B cell (primary cell): ENCODE data around the gene GPBP1. TPM values are rescaled to one million over a fixed set of nuclear protein-coding genes. Genes with fewer than 3 reads are reported as not detected.

Experiments
- ATAC-seq: fragments of 200-7000 bp; cut with Tn5 transposase; one replicate; pipeline ENCODE4 v1.10.0; 2021; ENCODE audit warnings: low read depth, mild to moderate bottlenecking, moderate number of reproducible peaks, moderate library complexity
- CTCF ChIA-PET: fragments of 350-600 bp; sonication (Branson Sonifier 250); formaldehyde crosslinking; loops from one replicate; lab custom pipeline; 2021; ENCODE audit warnings: antibody characterized with exemption, inconsistent platforms; lab: Charles Lee
- POLR2A ChIA-PET: fragments of 350-600 bp; sonication (Branson Sonifier 250); formaldehyde crosslinking; loops from one replicate; lab custom pipeline; 2021; ENCODE audit warnings: antibody characterized with exemption; lab: Charles Lee
- DNase-seq: peaks from one replicate; pipeline ENCODE4 v3.0.0; 2013
- H2AFZ ChIP-seq: 2 replicates; pipeline ENCODE4 v1.6.1; 2012; ENCODE audit warnings: mild to moderate bottlenecking, low read depth, low read length; ENCODE audit not compliant: insufficient read depth, poor library complexity, severe bottlenecking
- H3K27ac ChIP-seq, 2 donors: 1 replicate in 1 of 2; 2 replicates in 1 of 2; pipeline ENCODE4 v1.5.1; 2012 to 2013; ENCODE audit warnings: low read length in 2 of 2, mild to moderate bottlenecking in 2 of 2, moderate library complexity in 1 of 2
- H3K27me3 ChIP-seq, 4 experiments: fragments of 200-600 bp in 1 of 4; sonication (generic) in 1 of 4; replicated peaks in 1 of 4; 1 replicate in 2 of 4; 2 replicates in 2 of 4; pipeline versions ENCODE4 v1.6.1 to v1.7.0; 2013 to 2016; ENCODE audit warnings: low read length in 3 of 4, mild to moderate bottlenecking in 2 of 4, mixed read lengths in 1 of 4, moderate library complexity in 1 of 4; ENCODE audit not compliant: insufficient read depth in 4 of 4, control insufficient read depth in 3 of 4; ENCODE audit errors: control extremely low read depth in 1 of 4
- H3K36me3 ChIP-seq, 2 experiments: replicated peaks in 1 of 2; 1 replicate in 1 of 2; 2 replicates in 1 of 2; pipeline versions ENCODE4 v1.6.1 to v1.7.1; 2013; ENCODE audit warnings: low read length in 1 of 2; ENCODE audit not compliant: insufficient read depth in 2 of 2, control insufficient read depth in 1 of 2; ENCODE audit errors: control extremely low read depth in 1 of 2, extremely low read depth in 1 of 2
- H3K4me1 ChIP-seq, 2 donors: fragments of 200-600 bp in 1 of 2; sonication (generic) in 1 of 2; 1 replicate in 1 of 2; 2 replicates in 1 of 2; pipeline versions ENCODE4 v1.5.1 to v1.6.1; 2013 to 2017; ENCODE audit warnings: low read length in 2 of 2; ENCODE audit not compliant: control insufficient read depth in 2 of 2, insufficient read depth in 2 of 2
- H3K4me2 ChIP-seq: replicated peaks from 2 replicates; pipeline ENCODE3; 2012; ENCODE audit warnings: mild to moderate bottlenecking, low read depth, low read length; ENCODE audit not compliant: poor library complexity, severe bottlenecking
- H3K4me3 ChIP-seq, 5 experiments: fragments of 200-600 bp in 1 of 5; sonication (generic) in 1 of 5; 1 replicate in 3 of 5; 2 replicates in 2 of 5; pipeline versions ENCODE4 v1.5.1 to v1.7.0; 2011 to 2016; ENCODE audit warnings: low read length in 4 of 5, mild to moderate bottlenecking in 4 of 5, low read depth in 2 of 5, control low read depth in 1 of 5, moderate library complexity in 1 of 5; ENCODE audit not compliant: insufficient read depth in 1 of 5; ENCODE audit errors: control extremely low read depth in 1 of 5, extremely low read depth in 1 of 5
- H3K79me2 ChIP-seq: fragments of 200-600 bp; sonication (generic); one replicate; pipeline ENCODE4 v1.6.0; 2016; ENCODE audit warnings: low read length; ENCODE audit not compliant: control insufficient read depth, insufficient read depth
- H3K9ac ChIP-seq: fragments of 200-600 bp; sonication (generic); 2 replicates; pipeline ENCODE4 v1.6.1; 2017; ENCODE audit warnings: mild to moderate bottlenecking, low read length, moderate library complexity
- H3K9me3 ChIP-seq, 3 donors: one replicate each; pipeline versions ENCODE4 v1.6.1 to v1.7.1; 2013; ENCODE audit warnings: low read length in 2 of 3; ENCODE audit not compliant: control insufficient read depth in 2 of 3, insufficient read depth in 1 of 3; ENCODE audit errors: control extremely low read depth in 1 of 3
- H4K20me1 ChIP-seq: 2 replicates; pipeline ENCODE4 v1.6.0; 2012; ENCODE audit warnings: mild to moderate bottlenecking, low read length; ENCODE audit not compliant: insufficient read depth, control insufficient read depth, poor library complexity, severe bottlenecking
- H3K27ac Mint-ChIP-seq: one replicate; pipeline ENCODE4 v1.8.0; 2021; ENCODE audit warnings: mixed read lengths
- H3K27me3 Mint-ChIP-seq: one replicate; pipeline ENCODE4 v1.8.0; 2021; ENCODE audit warnings: mixed read lengths
- H3K4me1 Mint-ChIP-seq: one replicate; pipeline ENCODE4 v1.8.0; 2021; ENCODE audit warnings: mixed read lengths
- H3K4me3 Mint-ChIP-seq: one replicate; pipeline ENCODE4 v1.8.0; 2021; ENCODE audit warnings: mixed read lengths
- H3K9me3 Mint-ChIP-seq: one replicate; pipeline ENCODE4 v1.8.0; 2022; ENCODE audit warnings: mixed read lengths; ENCODE audit not compliant: insufficient read depth
- EZH2 ChIP-seq: IDR thresholded peaks from 2 replicates; pipeline ENCODE4 v1.6.1; 2012; ENCODE audit warnings: borderline replicate concordance, low read depth, mild to moderate bottlenecking, moderate library complexity, low read length; ENCODE audit not compliant: insufficient read depth, poor library complexity, severe bottlenecking
- WGBS: methylation state at CpG from one replicate; pipeline ENCODE4 v1.1.5; 2013; ENCODE audit warnings: missing lambda C conversion rate; ENCODE audit not compliant: insufficient coverage; 5-methylcytosine and 5-hydroxymethylcytosine counted together
- intact Hi-C: fragments of 100-400 bp; cut with micrococcal nuclease; formaldehyde crosslinking; loops from one replicate; pipeline ENCODE4 v1.10.0; 2022
- polyA plus RNA-seq: library from polyadenylated mRNA; depleted of rRNA; stranded (reverse); fragments of >200 nt; gene quantifications from 2 replicates; pipeline ENCODE4 v1.2.3, GENCODE V29; 2012
- total RNA-seq, 2 donors: library from RNA; stranded (reverse); fragments of 120-200 nt in 1 of 2; gene quantifications; 1 replicate in 1 of 2; 2 replicates in 1 of 2; pipeline versions ENCODE4 v1.2.3 to v1.2.4, GENCODE V29; 2013 to 2022
- TF ChIP-seq, protein P1 (sequence below): fragments of 200-600 bp; IDR thresholded peaks from one replicate; pipeline ENCODE4 v1.8.0; 2022; ENCODE audit warnings: antibody characterized with exemption, mild to moderate bottlenecking

Gene GPBP1
- total and polyA plus RNA-seq, 2 donors (not counting 1 experiment from before 2014, with no cell fraction given), result 30.9 to 152 TPM

DNA sequence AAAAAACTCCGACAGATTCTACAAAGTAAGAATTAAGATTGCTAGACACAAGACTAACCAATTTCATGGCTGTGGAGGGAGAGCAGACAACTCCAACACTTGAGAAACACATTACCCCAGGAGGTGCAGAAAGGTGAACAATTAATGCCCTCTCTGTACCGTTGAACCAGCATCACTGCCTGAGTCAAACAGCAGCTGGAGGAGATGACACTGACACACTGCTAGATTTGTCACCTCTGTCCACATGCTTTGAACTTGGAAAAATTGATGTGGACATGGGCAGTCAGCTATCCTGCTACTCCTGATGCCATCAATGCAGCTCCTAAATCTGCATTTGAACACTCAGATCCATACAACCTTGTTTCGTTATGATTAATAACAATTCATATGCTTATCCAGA, 51.7 kb downstream of the GPBP1 start:
- ChIA-PET POLR2A (no interaction called here), CTCF (interaction anchor here (0.8 kb wide), 1 partner anchor 54 kb away, joined by 3 read pairs; no protein-coding TSS in a partner anchor)
- H4K20me1 ChIP-seq, result peaks cover 83% of the 10 kb centered on the region
- 86% methylated on average over 2 of the region's 3 CpGs for WGBS
- H3K4me2 ChIP-seq, result no peak overlapping the region
- no peak overlapping the region for H3K4me3 ChIP-seq
- H3K79me2 ChIP-seq, result peaks cover 95% of the 10 kb centered on the region
- no peak overlapping the region for H3K9ac ChIP-seq
- H3K27me3 ChIP-seq, result no peaks in the 10 kb centered on the region
- TF ChIP-seq, protein P1, sequence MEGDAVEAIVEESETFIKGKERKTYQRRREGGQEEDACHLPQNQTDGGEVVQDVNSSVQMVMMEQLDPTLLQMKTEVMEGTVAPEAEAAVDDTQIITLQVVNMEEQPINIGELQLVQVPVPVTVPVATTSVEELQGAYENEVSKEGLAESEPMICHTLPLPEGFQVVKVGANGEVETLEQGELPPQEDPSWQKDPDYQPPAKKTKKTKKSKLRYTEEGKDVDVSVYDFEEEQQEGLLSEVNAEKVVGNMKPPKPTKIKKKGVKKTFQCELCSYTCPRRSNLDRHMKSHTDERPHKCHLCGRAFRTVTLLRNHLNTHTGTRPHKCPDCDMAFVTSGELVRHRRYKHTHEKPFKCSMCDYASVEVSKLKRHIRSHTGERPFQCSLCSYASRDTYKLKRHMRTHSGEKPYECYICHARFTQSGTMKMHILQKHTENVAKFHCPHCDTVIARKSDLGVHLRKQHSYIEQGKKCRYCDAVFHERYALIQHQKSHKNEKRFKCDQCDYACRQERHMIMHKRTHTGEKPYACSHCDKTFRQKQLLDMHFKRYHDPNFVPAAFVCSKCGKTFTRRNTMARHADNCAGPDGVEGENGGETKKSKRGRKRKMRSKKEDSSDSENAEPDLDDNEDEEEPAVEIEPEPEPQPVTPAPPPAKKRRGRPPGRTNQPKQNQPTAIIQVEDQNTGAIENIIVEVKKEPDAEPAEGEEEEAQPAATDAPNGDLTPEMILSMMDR, result no peak
- no peak for TF ChIP-seq EZH2
- intact Hi-C loops, result no loop called here
- Mint-ChIP-seq H3K4me3 (no peak overlapping the region), H3K4me1 (peaks cover 15% of the 10 kb centered on the region), H3K27ac (no peak overlapping the region), H3K27me3 (no peaks in the 10 kb centered on the region), H3K9me3 (no peaks in the 10 kb centered on the region)
- H3K9me3 ChIP-seq, result no peaks in the 10 kb centered on the region
- peaks cover 0 to 18% of the 10 kb centered on the region in 2 experiments for H3K36me3 ChIP-seq
- peak overlapping the region in 1 of 2 donors; percentile 41 for H3K27ac ChIP-seq
- ATAC-seq (no peak), DNase-seq (no peak)
- no peak overlapping the region for H2AFZ ChIP-seq
- H3K4me1 ChIP-seq, result no peaks in the 10 kb centered on the region

DNA sequence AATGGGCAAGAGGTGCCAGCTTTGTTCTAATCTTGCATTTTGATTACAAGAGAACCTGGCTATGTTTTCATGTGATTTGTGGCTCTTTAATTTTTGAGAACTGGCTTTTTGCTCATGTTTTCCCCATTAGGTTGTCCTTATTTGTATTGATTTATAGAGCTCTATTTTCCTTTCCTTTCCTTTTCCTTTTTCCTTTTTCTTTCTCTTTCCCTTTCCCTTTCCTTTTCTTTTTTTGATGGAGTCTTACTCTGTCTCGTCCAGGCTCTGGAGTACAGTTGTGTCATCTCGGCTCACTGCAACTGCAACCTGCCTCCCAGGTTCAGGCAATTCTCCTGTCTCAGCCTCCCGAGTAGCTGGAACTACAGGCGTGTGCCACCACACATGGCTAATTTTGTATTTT, 55.5 kb downstream of the GPBP1 start:
- no peak overlapping the region for H3K4me2 ChIP-seq
- H2AFZ ChIP-seq, result no peak overlapping the region
- no peak overlapping the region for H3K4me3 Mint-ChIP-seq
- CTCF ChIA-PET, result interaction anchor here (1.0 to 3.6 kb wide), 4 partner anchors 10 to 329 kb away, joined by 3 to 11 read pairs (median 4); no protein-coding TSS in a partner anchor
- no peak overlapping the region for H3K27ac ChIP-seq
- H3K4me3 ChIP-seq, result no peak overlapping the region
- intact Hi-C loops, result no loop called here
- H4K20me1 ChIP-seq, result peaks cover 82% of the 10 kb centered on the region
- TF ChIP-seq, protein P1, result no peak
- TF ChIP-seq EZH2, result no peak
- no peaks in the 10 kb centered on the region for H3K9me3 Mint-ChIP-seq
- H3K27ac Mint-ChIP-seq, result peak overlapping the region; percentile 2
- H3K79me2 ChIP-seq, result peaks cover 92% of the 10 kb centered on the region
- H3K4me1 Mint-ChIP-seq, result peaks cover 13% of the 10 kb centered on the region
- peaks cover 0 to 50% of the 10 kb centered on the region in 2 experiments for H3K36me3 ChIP-seq
- H3K9me3 ChIP-seq, result no peaks in the 10 kb centered on the region
- no peak overlapping the region for H3K9ac ChIP-seq
- ATAC-seq, result no peak
- no peaks in the 10 kb centered on the region for H3K27me3 Mint-ChIP-seq
- 100% methylated on average over 3 of the region's 4 CpGs for WGBS
- POLR2A ChIA-PET, result no interaction called here
- no peaks in the 10 kb centered on the region for H3K27me3 ChIP-seq
- no peak for DNase-seq
- H3K4me1 ChIP-seq, result no peaks in the 10 kb centered on the region
